SK-N-SH (cell line): ENCODE measurements around the gene HOXB2.

ENCODE experiments used
- CTCF ChIP-seq: fragments of 200-600 bp; sonication (generic); IDR thresholded peaks from 2 replicates; pipeline ENCODE4 v1.6.1; 2017; ENCODE audit warnings: antibody characterized with exemption, mild to moderate bottlenecking, moderate library complexity
- FOXM1 ChIP-seq: IDR thresholded peaks from 2 replicates; pipeline ENCODE4 v1.4.0; 2012; ENCODE audit warnings: low read depth, mild to moderate bottlenecking
- PBX3 ChIP-seq: IDR thresholded peaks from 2 replicates; pipeline ENCODE4; 2012

- no peak for TF ChIP-seq CTCF
- TF ChIP-seq FOXM1, result no peak
- TF ChIP-seq PBX3, result no peak
Measured at GRCh38 chr17:48542698-48543106, 2.2 kb downstream of the HOXB2 start.
